Ureter (tissue), 1 donor: ENCODE measurements around the gene GOLGA6L7. TPM values are rescaled to one million over a fixed set of nuclear protein-coding genes. Genes with fewer than 3 reads are reported as not detected.

Experiments
- total RNA-seq: library from RNA; stranded (reverse); gene quantifications from one replicate; pipeline ENCODE4 v1.2.4, GENCODE V29; 2023
- donor health status: DM: yes; HTN: yes; CAD: no.

Gene GOLGA6L7
- total RNA-seq, 1 donor from 2014 or later, result not detected

Other genes starting within 250 kb of the GOLGA6L7 start
- 5.7 TPM for gene GOLGA8M, start 136.2 kb downstream of the GOLGA6L7 start, total RNA-seq
- 9.5 TPM for gene APBA2, start 37.3 kb upstream of the GOLGA6L7 start, total RNA-seq